ENCODE measurements around the gene SLC25A22.

The SLC25A22 gene

GRCh38 chr11:804599-804964 is 6.5 kb upstream of the SLC25A22 start:
- DNase-seq (ENCODE audit: low read depth, low spot score), result no peak

GRCh38 chr11:803770-804598 is 5.9 kb upstream of the SLC25A22 start:
- no peak for DNase-seq (ENCODE audit: low read depth, low spot score)

- no peak for DNase-seq (ENCODE audit: low read depth, low spot score)
Measured at GRCh38 chr11:803467-803742, 5.3 kb upstream of the SLC25A22 start.

GRCh38 chr11:802693-803466 is 4.8 kb upstream of the SLC25A22 start:
- no peak for DNase-seq (ENCODE audit: low read depth, low spot score)

- no peak for DNase-seq (ENCODE audit: low read depth, low spot score)
Measured at GRCh38 chr11:802018-802617, 4.0 kb upstream of the SLC25A22 start.

GRCh38 chr11:801097-801780 is 3.2 kb upstream of the SLC25A22 start:
- DNase-seq (ENCODE audit: low read depth, low spot score), result no peak

GRCh38 chr11:800473-800872 is 2.4 kb upstream of the SLC25A22 start:
- no peak for DNase-seq (ENCODE audit: low read depth, low spot score)

- no peak for DNase-seq (ENCODE audit: low read depth, low spot score)
Measured at GRCh38 chr11:799641-800316, 1.7 kb upstream of the SLC25A22 start.

GRCh38 chr11:797296-798092 is 587 bp downstream of the SLC25A22 start:
- peak; percentile 52 for DNase-seq (ENCODE audit: low read depth, low spot score)

- DNase-seq (ENCODE audit: low read depth, low spot score), result no peak
Measured at GRCh38 chr11:796565-797295, 1.4 kb downstream of the SLC25A22 start.

- DNase-seq (ENCODE audit: low read depth, low spot score), result peak; percentile 60
Measured at GRCh38 chr11:795634-796564, 2.2 kb downstream of the SLC25A22 start.

- no peak for DNase-seq (ENCODE audit: low read depth, low spot score)
Measured at GRCh38 chr11:794766-795633, 3.1 kb downstream of the SLC25A22 start.

- DNase-seq (ENCODE audit: low read depth, low spot score), result no peak
Measured at GRCh38 chr11:794013-794765, 3.9 kb downstream of the SLC25A22 start.

- no peak for DNase-seq (ENCODE audit: low read depth, low spot score)
Measured at GRCh38 chr11:793556-793955, 4.5 kb downstream of the SLC25A22 start.

- no peak for DNase-seq (ENCODE audit: low read depth, low spot score)
Measured at GRCh38 chr11:792873-793272, 5.2 kb downstream of the SLC25A22 start.

- no peak for DNase-seq (ENCODE audit: low read depth, low spot score)
Measured at GRCh38 chr11:792535-792821, 5.6 kb downstream of the SLC25A22 start.

- no peak for DNase-seq (ENCODE audit: low read depth, low spot score)
Measured at GRCh38 chr11:791658-792534, 6.2 kb downstream of the SLC25A22 start.

Measured in activated CD4-positive, CD25-positive, alpha-beta regulatory T cell treated with anti-CD3 and anti-CD28 coated beads, Interleukin-2, amount 50 U/mL, for 16 hours (primary cell).